CD14-positive monocyte (primary cell): ENCODE data around the gene MRTFB. TPM values are rescaled to one million over a fixed set of nuclear protein-coding genes. Genes with fewer than 3 reads are reported as not detected.

Experiments
- DNase-seq, 3 donors: peaks; one replicate each; pipeline ENCODE4 v3.0.0-alpha.2; 2011 to 2022
- H2AFZ ChIP-seq: 2 replicates; pipeline ENCODE4 v1.6.0; 2012; ENCODE audit warnings: mild to moderate bottlenecking, low read depth, low read length, inconsistent platforms; ENCODE audit not compliant: insufficient read depth, poor library complexity, severe bottlenecking
- H3K27ac ChIP-seq, 2 donors: 1 replicate in 1 of 2; 2 replicates in 1 of 2; pipeline ENCODE4 v1.5.1; 2012 to 2013; ENCODE audit warnings: low read length in 2 of 2, control low read depth in 1 of 2, inconsistent platforms in 1 of 2, low read depth in 1 of 2, mild to moderate bottlenecking in 1 of 2
- H3K27me3 ChIP-seq, 2 donors: one replicate each; pipeline versions ENCODE4 v1.6.0 to v1.6.1; 2011 to 2013; ENCODE audit warnings: low read length in 2 of 2; ENCODE audit not compliant: control insufficient read depth in 2 of 2, insufficient read depth in 2 of 2
- H3K36me3 ChIP-seq, 2 donors: replicated peaks in 1 of 2; 1 replicate in 1 of 2; 2 replicates in 1 of 2; pipeline versions ENCODE4 v1.5.1 to v1.6.1; 2012 to 2013; ENCODE audit warnings: low read length in 2 of 2, control low read depth in 1 of 2, inconsistent platforms in 1 of 2, mild to moderate bottlenecking in 1 of 2; ENCODE audit not compliant: insufficient read depth in 2 of 2, control insufficient read depth in 1 of 2
- H3K4me1 ChIP-seq, 2 donors: 1 replicate in 1 of 2; 2 replicates in 1 of 2; pipeline versions ENCODE4 v1.5.1 to v1.6.1; 2012 to 2013; ENCODE audit warnings: low read length in 2 of 2, control low read depth in 1 of 2, inconsistent platforms in 1 of 2, mild to moderate bottlenecking in 1 of 2, moderate library complexity in 1 of 2; ENCODE audit not compliant: insufficient read depth in 2 of 2, control insufficient read depth in 1 of 2
- H3K4me2 ChIP-seq: replicated peaks from 2 replicates; pipeline ENCODE3; 2012; ENCODE audit warnings: low read length, moderate library complexity, mild to moderate bottlenecking; ENCODE audit not compliant: poor library complexity, severe bottlenecking; ENCODE audit errors: extremely low read depth
- H3K4me3 ChIP-seq, 3 experiments: fragments of 200-600 bp in 1 of 3; sonication (generic) in 1 of 3; replicated peaks in 1 of 3; 1 replicate in 2 of 3; 2 replicates in 1 of 3; pipeline ENCODE4 v1.5.1; 2011 to 2013; ENCODE audit warnings: low read length in 3 of 3, mild to moderate bottlenecking in 3 of 3, control low read depth in 2 of 3, low read depth in 2 of 3, inconsistent platforms in 1 of 3, moderate library complexity in 1 of 3
- H3K79me2 ChIP-seq: 2 replicates; pipeline ENCODE4 v1.6.0; 2012; ENCODE audit warnings: mild to moderate bottlenecking, control low read depth, inconsistent platforms, low read length, moderate library complexity; ENCODE audit not compliant: insufficient read depth
- H3K9ac ChIP-seq: 2 replicates; pipeline ENCODE4 v1.6.0; 2017; ENCODE audit warnings: low read length, mild to moderate bottlenecking; ENCODE audit not compliant: insufficient read depth, poor library complexity, severe bottlenecking
- H3K9me3 ChIP-seq, 2 donors: replicated peaks in 1 of 2; 1 replicate in 1 of 2; 2 replicates in 1 of 2; pipeline versions ENCODE4 v1.5.1 to v1.6.1; 2012 to 2013; ENCODE audit warnings: low read length in 2 of 2, control low read depth in 1 of 2; ENCODE audit not compliant: control insufficient read depth in 1 of 2, insufficient read depth in 1 of 2
- H4K20me1 ChIP-seq: 2 replicates; pipeline ENCODE4 v1.6.0; 2012; ENCODE audit warnings: mild to moderate bottlenecking, low read length, control low read depth, moderate library complexity; ENCODE audit not compliant: insufficient read depth
- H3K27ac Mint-ChIP-seq, 7 donors: one replicate each; pipeline ENCODE4 v1.8.0; 2020; ENCODE audit warnings: mild to moderate bottlenecking in 7 of 7, mixed read lengths in 7 of 7, moderate library complexity in 6 of 7, inconsistent platforms in 2 of 7
- H3K27me3 Mint-ChIP-seq, 3 donors: one replicate each; pipeline ENCODE4 v1.8.0; 2021 to 2022; ENCODE audit warnings: low read depth in 3 of 3, mild to moderate bottlenecking in 3 of 3, mixed read lengths in 3 of 3, moderate library complexity in 3 of 3, inconsistent platforms in 1 of 3
- H3K36me3 Mint-ChIP-seq, 2 donors: one replicate each; pipeline ENCODE4 v1.8.0; 2020; ENCODE audit warnings: mixed read lengths in 2 of 2, inconsistent platforms in 1 of 2, mild to moderate bottlenecking in 1 of 2
- H3K4me1 Mint-ChIP-seq: one replicate; pipeline ENCODE4 v1.8.0; 2020; ENCODE audit warnings: mild to moderate bottlenecking, mixed read lengths
- H3K4me3 Mint-ChIP-seq, 2 donors: one replicate each; pipeline ENCODE4 v1.8.0; 2020; ENCODE audit warnings: mild to moderate bottlenecking in 2 of 2, mixed read lengths in 2 of 2, moderate library complexity in 1 of 2
- H3K9me3 Mint-ChIP-seq, 7 donors: one replicate each; pipeline ENCODE4 v1.8.0; 2020 to 2022; ENCODE audit warnings: mixed read lengths in 7 of 7, mild to moderate bottlenecking in 6 of 7, moderate library complexity in 6 of 7, inconsistent platforms in 2 of 7
- CTCF ChIP-seq: fragments of 200-600 bp; IDR thresholded peaks from one replicate; pipeline ENCODE4 v1.8.0; 2022; ENCODE audit warnings: antibody characterized with exemption, mild to moderate bottlenecking
- WGBS: methylation state at CpG from one replicate; pipeline ENCODE4 v1.1.5; 2013; ENCODE audit warnings: missing lambda C conversion rate; ENCODE audit not compliant: insufficient coverage; 5-methylcytosine and 5-hydroxymethylcytosine counted together
- intact Hi-C, 2 donors: fragments of 100-400 bp; cut with micrococcal nuclease; formaldehyde crosslinking; loops; one replicate each; pipeline versions ENCODE4 v1.15.0 to v1.15.1; 2023
- polyA plus RNA-seq, 3 donors: library from polyadenylated mRNA; depleted of rRNA in 1 of 3; unstranded in 2 of 3; stranded (reverse) in 1 of 3; fragments of 300-500 nt in 2 of 3; fragments of >200 nt in 1 of 3; fragmentation: Illumina TruSeq in 2 of 3; gene quantifications; 1 replicate in 2 of 3; 2 replicates in 1 of 3; pipeline ENCODE4 v1.2.3, GENCODE V29; 2012 to 2021

The MRTFB gene
- polyA plus RNA-seq, 3 donors = 0.69 to 1.4 (median 0.87) TPM

- Histone ChIP-seq H3K27me3 (no peaks in the 10 kb centered on the region), H3K36me3 (no peaks in the 10 kb centered on the region), H2AFZ (no peak overlapping the region), H3K27ac (no peak overlapping the region), H3K9ac (no peak overlapping the region), H3K9me3 (no peaks in the 10 kb centered on the region), H3K4me1 (peaks cover 17 to 20% of the 10 kb centered on the region in 2 donors), H4K20me1 (no peaks in the 10 kb centered on the region), H3K4me3 (no peak overlapping the region), H3K79me2 (no peaks in the 10 kb centered on the region), H3K4me2 (no peak overlapping the region)
- no peak for TF ChIP-seq CTCF
- no peak overlapping the region for H3K4me3 Mint-ChIP-seq
- H3K27ac Mint-ChIP-seq = no peak overlapping the region
- H3K36me3 Mint-ChIP-seq = no peaks in the 10 kb centered on the region
- peaks cover 0 to 2% (median 2%) of the 10 kb centered on the region in 3 donors for H3K27me3 Mint-ChIP-seq
- peaks cover 28% of the 10 kb centered on the region for H3K4me1 Mint-ChIP-seq
- no peaks in the 10 kb centered on the region for H3K9me3 Mint-ChIP-seq
- DNase-seq = no peak
- intact Hi-C loops = no loop called here
Measured at GRCh38 chr16:14202697-14203096, 131.6 kb downstream of the MRTFB start.

- Histone ChIP-seq H3K4me1 (peaks cover 12 to 15% of the 10 kb centered on the region in 2 donors), H3K27me3 (no peaks in the 10 kb centered on the region), H3K27ac (no peak overlapping the region), H2AFZ (no peak overlapping the region), H3K9me3 (no peaks in the 10 kb centered on the region), H4K20me1 (no peaks in the 10 kb centered on the region), H3K4me2 (no peak overlapping the region), H3K4me3 (no peak overlapping the region), H3K36me3 (no peaks in the 10 kb centered on the region), H3K9ac (no peak overlapping the region), H3K79me2 (no peaks in the 10 kb centered on the region)
- Mint-ChIP-seq H3K9me3 (no peaks in the 10 kb centered on the region), H3K4me3 (no peak overlapping the region), H3K27me3 (peaks cover 0 to 2% (median 2%) of the 10 kb centered on the region in 3 donors), H3K36me3 (no peaks in the 10 kb centered on the region), H3K4me1 (peaks cover 24% of the 10 kb centered on the region), H3K27ac (no peak overlapping the region)
- intact Hi-C loops = no loop called here
- no peak for DNase-seq
- no peak for TF ChIP-seq CTCF
- WGBS = 100% methylated on average over 1 of the region's 2 CpGs
Measured at GRCh38 chr16:14203166-14203565, 132.0 kb downstream of the MRTFB start.
